SK-N-SH (cell line): ENCODE results near the gene SERBP1. TPM values are rescaled to one million over a fixed set of nuclear protein-coding genes. Genes with fewer than 3 reads are reported as not detected.

Experiments
- CTCF ChIA-PET: fragments of 300-600, 350-600 bp; formaldehyde crosslinking; extraction: SDS; loops from one replicate; lab custom pipeline; 2021; lab: Yijun Ruan, JAX
- POLR2A ChIA-PET: fragments of 350-600 bp; sonication (Branson Sonifier 250); formaldehyde crosslinking; extraction: SDS; loops from one replicate; lab custom pipeline; 2020; ENCODE audit warnings: antibody characterized with exemption, inconsistent platforms; lab: Yijun Ruan, JAX
- DNase-seq: peaks from one replicate; pipeline ENCODE4 v3.0.0; 2012
- H2AFZ ChIP-seq: fragments of 200-600 bp; sonication (generic); 2 replicates; pipeline ENCODE4 v1.8.1; 2016; ENCODE audit warnings: antibody characterized with exemption, mild to moderate bottlenecking, low read depth
- H3F3A ChIP-seq: fragments of 200-600 bp; sonication (generic); replicated peaks from 2 replicates; pipeline ENCODE3; 2016; ENCODE audit warnings: antibody characterized with exemption, mild to moderate bottlenecking; ENCODE audit not compliant: insufficient read depth
- H3K27ac ChIP-seq, 2 experiments: fragments of 200-500 bp in 1 of 2; fragments of 200-600 bp in 1 of 2; sonication (Bioruptor generic) in 1 of 2; sonication (generic), shearing (Covaris generic) in 1 of 2; 2 replicates each; pipeline versions ENCODE4 v1.5.1 to v1.6.1; 2014 to 2016; ENCODE audit warnings: low read depth in 2 of 2, inconsistent platforms in 1 of 2, low read length in 1 of 2, mild to moderate bottlenecking in 1 of 2, mixed read lengths in 1 of 2
- H3K27me3 ChIP-seq: fragments of 200-600 bp; sonication (generic), shearing (Covaris generic); 2 replicates; pipeline ENCODE4 v1.6.1; 2016; ENCODE audit warnings: mixed run types; ENCODE audit not compliant: insufficient read depth
- H3K36me3 ChIP-seq, 2 experiments: fragments of 200-500 bp in 1 of 2; fragments of 200-600 bp in 1 of 2; sonication (Bioruptor generic) in 1 of 2; sonication (generic) in 1 of 2; replicated peaks in 1 of 2; 2 replicates each; pipeline versions ENCODE3 to v1.5.1; 2014 to 2016; ENCODE audit warnings: low read length in 1 of 2, mild to moderate bottlenecking in 1 of 2; ENCODE audit not compliant: insufficient read depth in 2 of 2, control insufficient read depth in 1 of 2
- H3K4me1 ChIP-seq, 2 experiments: fragments of 200-500 bp in 1 of 2; fragments of 200-600 bp in 1 of 2; sonication (Bioruptor generic) in 1 of 2; sonication (generic), shearing (Covaris generic) in 1 of 2; 2 replicates each; pipeline versions ENCODE4 v1.5.1 to v1.6.1; 2014 to 2016; ENCODE audit warnings: low read depth in 1 of 2, low read length in 1 of 2, mixed run types in 1 of 2; ENCODE audit not compliant: insufficient read depth in 2 of 2, control insufficient read depth in 1 of 2
- H3K4me2 ChIP-seq: fragments of 200-600 bp; sonication (generic), shearing (Covaris generic); 2 replicates; pipeline ENCODE4 v1.6.1; 2017; ENCODE audit warnings: mixed run types
- H3K4me3 ChIP-seq, 2 experiments: fragments of 200-500 bp in 1 of 2; fragments of 200-600 bp in 1 of 2; sonication (Bioruptor generic) in 1 of 2; sonication (generic), shearing (Covaris generic) in 1 of 2; 2 replicates each; pipeline versions ENCODE4 v1.5.1 to v1.8.1; 2014 to 2016; ENCODE audit warnings: low read depth in 2 of 2, inconsistent platforms in 1 of 2, low read length in 1 of 2, mild to moderate bottlenecking in 1 of 2, mixed read lengths in 1 of 2, moderate library complexity in 1 of 2
- H3K79me2 ChIP-seq: fragments of 200-600 bp; sonication (generic); 2 replicates; pipeline ENCODE4 v1.8.1; 2017; ENCODE audit warnings: mild to moderate bottlenecking; ENCODE audit not compliant: insufficient read depth
- H3K9ac ChIP-seq: fragments of 200-600 bp; sonication (generic); 2 replicates; pipeline ENCODE4 v1.6.1; 2017; ENCODE audit warnings: mixed run types
- H3K9me2 ChIP-seq: fragments of 200-600 bp; sonication (generic); 2 replicates; pipeline ENCODE4 v1.6.1; 2017; ENCODE audit warnings: mixed run types
- H3K9me3 ChIP-seq: fragments of 200-600 bp; sonication (generic); 2 replicates; pipeline ENCODE4 v1.6.1; 2017; ENCODE audit warnings: mixed run types, mild to moderate bottlenecking, moderate library complexity
- H4K20me1 ChIP-seq: fragments of 200-600 bp; sonication (generic); 2 replicates; pipeline ENCODE4 v1.6.1; 2017; ENCODE audit warnings: mild to moderate bottlenecking, mixed run types; ENCODE audit not compliant: insufficient read depth
- MEF2A ChIP-seq: IDR thresholded peaks from 2 replicates; pipeline ENCODE4 v1.4.0; 2012; ENCODE audit warnings: low read depth, borderline replicate concordance
- MXI1 ChIP-seq: IDR thresholded peaks from 2 replicates; pipeline ENCODE4 v1.6.1; 2012; ENCODE audit warnings: mild to moderate bottlenecking, low read depth, low read length, improper control_type of control experiment
- NRF1 ChIP-seq: IDR thresholded peaks from 2 replicates; pipeline ENCODE4 v1.6.1; 2012; ENCODE audit warnings: low read depth, mild to moderate bottlenecking, low read length
- RAD21 ChIP-seq: IDR thresholded peaks from 2 replicates; pipeline ENCODE4 v1.6.1; 2012; ENCODE audit warnings: mild to moderate bottlenecking, low read length
- RFX5 ChIP-seq: IDR thresholded peaks from 2 replicates; pipeline ENCODE4 v1.6.1; 2012; ENCODE audit warnings: mild to moderate bottlenecking, improper control_type of control experiment, low read length
- SIN3A ChIP-seq: IDR thresholded peaks from 2 replicates; pipeline ENCODE4 v1.6.1; 2012; ENCODE audit warnings: low read depth, mild to moderate bottlenecking, low read length, moderate library complexity, borderline replicate concordance
- SMC3 ChIP-seq: IDR thresholded peaks from 2 replicates; pipeline ENCODE4 v1.6.1; 2012; ENCODE audit warnings: low read depth, low read length, improper control_type of control experiment
- TCF12 ChIP-seq: IDR thresholded peaks from 2 replicates; pipeline ENCODE4 v1.4.0; 2012
- WGBS: methylation state at CpG from one replicate; pipeline ENCODE4 v1.1.6; 2017; ENCODE audit warnings: low lambda C conversion rate; 5-methylcytosine and 5-hydroxymethylcytosine counted together
- polyA plus RNA-seq, 3 experiments: library from polyadenylated mRNA; depleted of rRNA; stranded (reverse); fragments of >200 nt; gene quantifications; 2 replicates each; pipeline ENCODE4 v1.2.3, GENCODE V29; 2012
- TF ChIP-seq, protein P1 (sequence below): IDR thresholded peaks from 2 replicates; pipeline ENCODE4 v1.6.1; 2012; ENCODE audit warnings: mild to moderate bottlenecking, low read depth, low read length, moderate library complexity
- TF ChIP-seq, protein P2 (sequence below): IDR thresholded peaks from 2 replicates; pipeline ENCODE4 v1.4.0; 2012; ENCODE audit warnings: low read depth

The SERBP1 gene
- polyA plus RNA-seq, 1 of the 3 experiments (the other 2 are of a cell fraction) = 194 TPM

- H3F3A ChIP-seq = peaks cover 10% of the 10 kb centered on the region
- no peak overlapping the region for H2AFZ ChIP-seq
- no peaks in the 10 kb centered on the region for H3K36me3 ChIP-seq
- DNase-seq = no peak
- peaks cover 3% of the 10 kb centered on the region for H4K20me1 ChIP-seq
- no peaks in the 10 kb centered on the region for H3K27me3 ChIP-seq
- H3K9me2 ChIP-seq = no peaks in the 10 kb centered on the region
- no peaks in the 10 kb centered on the region for H3K9me3 ChIP-seq
- peaks cover 7% of the 10 kb centered on the region for H3K79me2 ChIP-seq
- WGBS = 50% methylated on average over 2 of the region's 2 CpGs
- ChIA-PET POLR2A (no interaction called here), CTCF (no interaction called here)
- H3K4me1 ChIP-seq = peaks cover 0 to 16% of the 10 kb centered on the region in 2 experiments; a peak in 2 of 4 replicates
- no peak overlapping the region for H3K4me3 ChIP-seq
- H3K27ac ChIP-seq = peak overlapping the region in 1 of 2 experiments; percentile 56; a peak in 2 of 4 replicates
- TF ChIP-seq RFX5 = no peak
- TF ChIP-seq TCF12 = peak; percentile 60
- no peak overlapping the region for H3K9ac ChIP-seq
- H3K4me2 ChIP-seq = no peak overlapping the region
These were observed 4.3 kb upstream of the SERBP1 start for GRCh38 chr1:67434491-67434890.

DNA sequence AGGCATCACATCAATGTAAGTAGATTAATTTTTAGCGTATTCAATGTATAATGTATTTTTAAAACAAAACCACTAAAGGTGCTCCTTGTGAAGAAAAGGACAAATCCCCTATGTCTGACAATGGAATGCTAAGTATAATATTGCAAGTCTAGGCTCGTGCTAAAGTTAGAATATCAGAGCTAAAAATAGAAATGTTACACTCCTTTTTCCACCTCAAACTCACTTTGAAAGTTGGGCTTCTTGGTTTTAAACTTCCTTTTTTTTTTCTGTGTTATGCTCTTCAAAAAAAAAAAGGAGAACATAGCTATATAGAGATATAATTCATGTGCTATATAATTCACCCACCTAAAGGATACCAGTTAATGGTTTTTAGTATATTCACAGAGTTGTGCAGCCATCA, 3.6 kb upstream of the SERBP1 start:
- Histone ChIP-seq H3K4me2 (no peak overlapping the region), H3K27me3 (no peaks in the 10 kb centered on the region), H3K79me2 (peaks cover 14% of the 10 kb centered on the region), H3K27ac (peak overlapping the region in 1 of 2 experiments; percentile 36; a peak in 2 of 4 replicates), H3K36me3 (peaks cover 1 to 2% of the 10 kb centered on the region in 2 experiments), H3K9me2 (no peaks in the 10 kb centered on the region), H2AFZ (no peak overlapping the region), H3F3A (peaks cover 15% of the 10 kb centered on the region), H4K20me1 (peaks cover 9% of the 10 kb centered on the region), H3K9me3 (no peaks in the 10 kb centered on the region), H3K4me1 (peaks cover 0 to 16% of the 10 kb centered on the region in 2 experiments; a peak in 2 of 4 replicates), H3K9ac (no peak overlapping the region), H3K4me3 (no peak overlapping the region)
- TF ChIP-seq, protein P1, sequence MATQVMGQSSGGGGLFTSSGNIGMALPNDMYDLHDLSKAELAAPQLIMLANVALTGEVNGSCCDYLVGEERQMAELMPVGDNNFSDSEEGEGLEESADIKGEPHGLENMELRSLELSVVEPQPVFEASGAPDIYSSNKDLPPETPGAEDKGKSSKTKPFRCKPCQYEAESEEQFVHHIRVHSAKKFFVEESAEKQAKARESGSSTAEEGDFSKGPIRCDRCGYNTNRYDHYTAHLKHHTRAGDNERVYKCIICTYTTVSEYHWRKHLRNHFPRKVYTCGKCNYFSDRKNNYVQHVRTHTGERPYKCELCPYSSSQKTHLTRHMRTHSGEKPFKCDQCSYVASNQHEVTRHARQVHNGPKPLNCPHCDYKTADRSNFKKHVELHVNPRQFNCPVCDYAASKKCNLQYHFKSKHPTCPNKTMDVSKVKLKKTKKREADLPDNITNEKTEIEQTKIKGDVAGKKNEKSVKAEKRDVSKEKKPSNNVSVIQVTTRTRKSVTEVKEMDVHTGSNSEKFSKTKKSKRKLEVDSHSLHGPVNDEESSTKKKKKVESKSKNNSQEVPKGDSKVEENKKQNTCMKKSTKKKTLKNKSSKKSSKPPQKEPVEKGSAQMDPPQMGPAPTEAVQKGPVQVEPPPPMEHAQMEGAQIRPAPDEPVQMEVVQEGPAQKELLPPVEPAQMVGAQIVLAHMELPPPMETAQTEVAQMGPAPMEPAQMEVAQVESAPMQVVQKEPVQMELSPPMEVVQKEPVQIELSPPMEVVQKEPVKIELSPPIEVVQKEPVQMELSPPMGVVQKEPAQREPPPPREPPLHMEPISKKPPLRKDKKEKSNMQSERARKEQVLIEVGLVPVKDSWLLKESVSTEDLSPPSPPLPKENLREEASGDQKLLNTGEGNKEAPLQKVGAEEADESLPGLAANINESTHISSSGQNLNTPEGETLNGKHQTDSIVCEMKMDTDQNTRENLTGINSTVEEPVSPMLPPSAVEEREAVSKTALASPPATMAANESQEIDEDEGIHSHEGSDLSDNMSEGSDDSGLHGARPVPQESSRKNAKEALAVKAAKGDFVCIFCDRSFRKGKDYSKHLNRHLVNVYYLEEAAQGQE = no peak
- no peak for TF ChIP-seq SMC3
- TF ChIP-seq, protein P2, sequence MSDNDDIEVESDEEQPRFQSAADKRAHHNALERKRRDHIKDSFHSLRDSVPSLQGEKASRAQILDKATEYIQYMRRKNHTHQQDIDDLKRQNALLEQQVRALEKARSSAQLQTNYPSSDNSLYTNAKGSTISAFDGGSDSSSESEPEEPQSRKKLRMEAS = no peak
- no peak for TF ChIP-seq MXI1
- no peak for TF ChIP-seq NRF1
- TF ChIP-seq SIN3A = no peak
- no peak for TF ChIP-seq RAD21
- TF ChIP-seq MEF2A = 0 out of 2 replicates have a peak, but pooled peaks have one; percentile 5
- CTCF ChIA-PET = no interaction called here
- POLR2A ChIA-PET = no interaction called here
- 72% methylated on average over 2 of the region's 2 CpGs for WGBS
- DNase-seq = no peak
